ENCODE results near the gene SPATS2. TPM values are rescaled to one million over a fixed set of nuclear protein-coding genes. Genes with fewer than 3 reads are reported as not detected.
"Not testable (repeated sequence)": the region's sequence is repeated elsewhere in the genome, so short reads cannot be mapped to it uniquely, and the experiment has no call there.

Gene SPATS2
- total and polyA plus RNA-seq, 2 donors (not counting 3 experiments of a cell fraction or from before 2014, with no cell fraction given) = 55.8 to 66.5 TPM

DNA sequence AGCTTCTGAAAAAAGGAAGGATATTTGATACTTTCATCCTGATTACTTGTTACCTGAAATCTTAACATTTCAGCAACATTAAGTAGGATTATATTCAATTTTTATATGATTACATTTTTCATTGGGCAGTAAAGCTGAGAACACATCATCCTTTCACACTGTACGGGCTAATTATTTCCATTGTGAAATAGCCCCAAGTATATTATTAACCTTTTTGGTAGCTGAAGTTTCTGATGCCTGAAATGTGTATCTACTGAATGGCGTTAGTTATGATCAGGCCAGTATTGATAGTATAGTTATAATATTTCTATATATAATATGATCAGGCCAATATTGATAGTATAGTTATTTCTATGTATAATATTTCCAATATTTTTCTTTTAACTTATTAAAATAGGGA is 10.1 kb downstream of the SPATS2 start:
- H3K4me1 ChIP-seq (ENCODE audit: control insufficient read depth, extremely low read depth, insufficient read depth, low read length) = peaks cover 4% of the 10 kb centered on the region
- no peak for FAIRE-seq
- TF ChIP-seq POLR2AphosphoS5 (IDR thresholded peaks at IDR 0.05; ENCODE audit: insufficient read depth, low read depth, low read length) (no peak), POLR2A (IDR thresholded peaks at IDR 0.05; ENCODE audit: low read depth, low read length) (no peak), MYC (IDR thresholded peaks at IDR 0.05; ENCODE audit: low read depth, low read length) (no peak), JUN (IDR thresholded peaks at IDR 0.05; ENCODE audit: borderline replicate concordance, insufficient read depth, insufficient read length, low read depth) (no peak), EZH2 (IDR thresholded peaks at IDR 0.05; ENCODE audit: borderline replicate concordance, low read depth, low read length, severe bottlenecking) (no peak), GATA2 (IDR thresholded peaks at IDR 0.05; ENCODE audit: insufficient read depth, insufficient read length, low read depth, low read length) (no peak), FOS (IDR thresholded peaks at IDR 0.05; ENCODE audit: borderline replicate concordance, insufficient read depth, low read length) (no peak)
- TF ChIP-seq, protein P1, sequence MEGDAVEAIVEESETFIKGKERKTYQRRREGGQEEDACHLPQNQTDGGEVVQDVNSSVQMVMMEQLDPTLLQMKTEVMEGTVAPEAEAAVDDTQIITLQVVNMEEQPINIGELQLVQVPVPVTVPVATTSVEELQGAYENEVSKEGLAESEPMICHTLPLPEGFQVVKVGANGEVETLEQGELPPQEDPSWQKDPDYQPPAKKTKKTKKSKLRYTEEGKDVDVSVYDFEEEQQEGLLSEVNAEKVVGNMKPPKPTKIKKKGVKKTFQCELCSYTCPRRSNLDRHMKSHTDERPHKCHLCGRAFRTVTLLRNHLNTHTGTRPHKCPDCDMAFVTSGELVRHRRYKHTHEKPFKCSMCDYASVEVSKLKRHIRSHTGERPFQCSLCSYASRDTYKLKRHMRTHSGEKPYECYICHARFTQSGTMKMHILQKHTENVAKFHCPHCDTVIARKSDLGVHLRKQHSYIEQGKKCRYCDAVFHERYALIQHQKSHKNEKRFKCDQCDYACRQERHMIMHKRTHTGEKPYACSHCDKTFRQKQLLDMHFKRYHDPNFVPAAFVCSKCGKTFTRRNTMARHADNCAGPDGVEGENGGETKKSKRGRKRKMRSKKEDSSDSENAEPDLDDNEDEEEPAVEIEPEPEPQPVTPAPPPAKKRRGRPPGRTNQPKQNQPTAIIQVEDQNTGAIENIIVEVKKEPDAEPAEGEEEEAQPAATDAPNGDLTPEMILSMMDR (IDR thresholded peaks at IDR 0.05; ENCODE audit: extremely low read depth in 1 of 2, insufficient read depth in 1 of 2, low read depth in 1 of 2, low read length in 2 of 2) = no peak
- TF ChIP-seq, protein P2, sequence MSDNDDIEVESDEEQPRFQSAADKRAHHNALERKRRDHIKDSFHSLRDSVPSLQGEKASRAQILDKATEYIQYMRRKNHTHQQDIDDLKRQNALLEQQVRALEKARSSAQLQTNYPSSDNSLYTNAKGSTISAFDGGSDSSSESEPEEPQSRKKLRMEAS (IDR thresholded peaks at IDR 0.05; ENCODE audit: insufficient read depth, insufficient read length) = no peak
- no peaks in the 10 kb centered on the region for H3K27me3 ChIP-seq (ENCODE audit: control insufficient read depth in 2 of 2, insufficient read depth in 2 of 2, low read length in 2 of 2)
- no peaks in the 10 kb centered on the region for H3K9me1 ChIP-seq (replicated peaks; ENCODE audit: control insufficient read depth, extremely low read depth, insufficient read depth, low read length)
- no peak overlapping the region for H3K9ac ChIP-seq (replicated peaks; ENCODE audit: extremely low read depth, insufficient read depth, low read length)
- H3K36me3 ChIP-seq (ENCODE audit: control insufficient read depth in 2 of 2, extremely low read depth in 1 of 2, insufficient read depth in 2 of 2, low read length in 2 of 2) = no peaks in the 10 kb centered on the region
- no peak overlapping the region for H3K4me2 ChIP-seq (ENCODE audit: insufficient read depth, low read length)
- peaks cover 95% of the 10 kb centered on the region for H3K79me2 ChIP-seq (ENCODE audit: control insufficient read depth, insufficient read depth, low read length)
- DNase-seq (ENCODE audit: low read depth, low spot score) = no peak
- ChIA-PET POLR2A (interaction anchor here (0.8 kb wide), 1 partner anchor 20 kb away, joined by 3 read pairs; no protein-coding TSS in a partner anchor), CTCF (interaction anchor here (0.7 to 6.6 kb wide), 6 partner anchors 10 to 139 kb away, joined by 3 to 38 read pairs (median 4); partner anchors contain the start of gene SPATS2)
- no peak overlapping the region for H3K4me3 ChIP-seq (replicated peaks in 1 of 3; ENCODE audit: insufficient read depth in 1 of 3, low read depth in 1 of 3, low read length in 3 of 3)
- no peaks in the 10 kb centered on the region for H3K9me3 ChIP-seq (replicated peaks; ENCODE audit: control insufficient read depth, insufficient read depth, low read length)
- H3K27ac ChIP-seq (ENCODE audit: insufficient read depth, low read depth, low read length) = no peak overlapping the region
- dilution Hi-C loops (cut with MboI; ENCODE audit: extremely low pct_ligation_motif_present, low sequenced_read_pairs) (no loop called here), intact Hi-C loops (cut with micrococcal nuclease) (no loop called here)
- H2AFZ ChIP-seq (ENCODE audit: low read depth, low read length) = no peak overlapping the region
- peaks cover 5% of the 10 kb centered on the region for H4K20me1 ChIP-seq (replicated peaks; ENCODE audit: control insufficient read depth, extremely low read depth, insufficient read depth, low read length)
- BruUV-seq (replicated peaks) = no TSS peak

DNA sequence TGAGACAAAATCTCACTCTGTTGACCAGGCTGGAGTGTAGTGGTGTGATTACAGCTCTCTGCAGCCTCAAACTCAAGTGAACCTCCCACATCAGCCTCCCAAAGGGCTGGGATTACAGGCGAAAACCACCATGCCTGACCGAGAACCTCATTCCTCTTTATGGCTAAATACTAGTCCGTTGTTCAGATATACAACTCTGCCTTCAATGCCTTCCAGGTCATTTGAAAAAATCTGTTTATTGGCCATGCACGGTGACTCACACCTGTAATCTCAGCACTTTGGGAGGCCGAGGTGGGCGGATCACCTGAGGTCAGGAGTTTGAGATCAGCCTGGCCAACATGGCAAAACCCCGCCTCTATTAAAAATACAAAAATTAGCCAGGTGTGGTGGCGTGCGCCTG is 12.9 kb downstream of the SPATS2 start:
- dilution Hi-C loops (cut with MboI; ENCODE audit: extremely low pct_ligation_motif_present, low sequenced_read_pairs); H3K36me3 ChIP-seq (ENCODE audit: control insufficient read depth in 2 of 2, extremely low read depth in 1 of 2, insufficient read depth in 2 of 2, low read length in 2 of 2); H3K4me3 ChIP-seq (replicated peaks in 1 of 3; ENCODE audit: insufficient read depth in 1 of 3, low read depth in 1 of 3, low read length in 3 of 3); H4K20me1 ChIP-seq (replicated peaks; ENCODE audit: control insufficient read depth, extremely low read depth, insufficient read depth, low read length); H2AFZ ChIP-seq (ENCODE audit: low read depth, low read length); H3K9me1 ChIP-seq (replicated peaks; ENCODE audit: control insufficient read depth, extremely low read depth, insufficient read depth, low read length); H3K27me3 ChIP-seq (ENCODE audit: control insufficient read depth in 2 of 2, insufficient read depth in 2 of 2, low read length in 2 of 2); H3K27ac ChIP-seq (ENCODE audit: insufficient read depth, low read depth, low read length); H3K9ac ChIP-seq (replicated peaks; ENCODE audit: extremely low read depth, insufficient read depth, low read length); H3K4me1 ChIP-seq (ENCODE audit: control insufficient read depth, extremely low read depth, insufficient read depth, low read length); POLR2A ChIA-PET; H3K9me3 ChIP-seq (replicated peaks; ENCODE audit: control insufficient read depth, insufficient read depth, low read length); DNase-seq (ENCODE audit: low read depth, low spot score); FAIRE-seq; intact Hi-C loops (cut with micrococcal nuclease); BruUV-seq (replicated peaks); H3K4me2 ChIP-seq (ENCODE audit: insufficient read depth, low read length): not testable (repeated sequence)
- CTCF ChIA-PET = interaction anchor here (1.0 to 2.0 kb wide), 3 partner anchors 21 to 81 kb away, joined by 3 to 8 read pairs (median 4); no protein-coding TSS in a partner anchor
- H3K79me2 ChIP-seq (ENCODE audit: control insufficient read depth, insufficient read depth, low read length) = peaks cover 94% of the 10 kb centered on the region

Data from endothelial cell of umbilical vein (primary cell).